HG03460 (cell line): ENCODE results near the gene SRR.

Experiments
- ATAC-seq: cut with Tn5 transposase; IDR thresholded peaks from one replicate; pipeline ENCODE4 v1.9.1; 2021; ENCODE audit not compliant: unreplicated experiment

SRR gene

DNA sequence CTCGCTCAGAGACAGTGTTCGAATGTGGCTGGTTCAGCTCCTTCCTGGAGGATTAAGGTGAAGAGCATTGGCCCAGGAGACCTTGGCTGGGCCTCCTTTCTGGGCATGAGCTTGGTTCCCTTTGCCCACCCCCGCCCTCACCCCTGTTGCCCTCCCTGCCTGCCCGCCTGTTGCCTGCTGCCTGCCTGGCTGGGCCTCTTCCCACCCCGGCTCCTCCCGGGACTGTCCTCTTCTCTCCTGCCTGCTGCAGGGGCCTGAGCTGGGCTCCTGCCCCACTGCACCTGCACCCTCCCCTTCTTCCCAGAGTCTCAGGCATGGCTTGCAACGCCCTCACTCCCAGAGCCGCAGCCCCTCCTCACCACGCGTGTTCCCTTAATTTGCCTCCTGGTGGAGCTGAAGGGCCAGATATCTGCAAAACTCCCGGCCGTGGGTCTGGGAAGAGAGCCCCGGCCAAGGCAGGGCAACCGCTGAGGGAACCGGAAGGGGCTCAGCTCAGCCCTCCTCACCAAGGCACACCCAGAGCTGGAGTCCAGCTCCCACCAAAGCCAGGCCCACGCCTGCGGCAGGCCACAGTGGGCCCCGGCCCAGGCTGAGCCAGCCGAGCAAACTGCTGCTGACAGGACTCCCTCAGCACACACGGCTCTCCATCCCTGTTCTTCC, 65.9 kb downstream of the SRR start:
- ATAC-seq, result no peak

DNA sequence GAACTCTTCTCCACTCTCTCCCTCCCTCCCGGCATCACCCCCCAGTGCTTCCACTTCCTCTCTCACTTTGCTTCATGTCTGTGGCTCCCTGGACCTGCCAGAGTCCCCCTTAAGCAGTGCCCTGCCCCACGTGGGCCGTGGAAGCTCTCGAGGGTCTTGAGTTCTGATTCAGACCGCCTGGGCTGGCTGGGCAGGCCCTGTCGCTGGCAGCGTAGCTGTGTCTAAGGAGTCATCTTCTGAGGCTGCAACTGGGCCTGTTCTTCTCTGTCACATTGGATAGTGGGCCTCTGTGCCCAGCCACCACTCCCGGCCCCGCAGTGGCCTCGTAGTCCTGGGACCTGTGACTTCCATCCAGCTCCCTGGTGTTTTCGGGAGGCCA, 66.5 kb downstream of the SRR start:
- ATAC-seq, result no peak

DNA sequence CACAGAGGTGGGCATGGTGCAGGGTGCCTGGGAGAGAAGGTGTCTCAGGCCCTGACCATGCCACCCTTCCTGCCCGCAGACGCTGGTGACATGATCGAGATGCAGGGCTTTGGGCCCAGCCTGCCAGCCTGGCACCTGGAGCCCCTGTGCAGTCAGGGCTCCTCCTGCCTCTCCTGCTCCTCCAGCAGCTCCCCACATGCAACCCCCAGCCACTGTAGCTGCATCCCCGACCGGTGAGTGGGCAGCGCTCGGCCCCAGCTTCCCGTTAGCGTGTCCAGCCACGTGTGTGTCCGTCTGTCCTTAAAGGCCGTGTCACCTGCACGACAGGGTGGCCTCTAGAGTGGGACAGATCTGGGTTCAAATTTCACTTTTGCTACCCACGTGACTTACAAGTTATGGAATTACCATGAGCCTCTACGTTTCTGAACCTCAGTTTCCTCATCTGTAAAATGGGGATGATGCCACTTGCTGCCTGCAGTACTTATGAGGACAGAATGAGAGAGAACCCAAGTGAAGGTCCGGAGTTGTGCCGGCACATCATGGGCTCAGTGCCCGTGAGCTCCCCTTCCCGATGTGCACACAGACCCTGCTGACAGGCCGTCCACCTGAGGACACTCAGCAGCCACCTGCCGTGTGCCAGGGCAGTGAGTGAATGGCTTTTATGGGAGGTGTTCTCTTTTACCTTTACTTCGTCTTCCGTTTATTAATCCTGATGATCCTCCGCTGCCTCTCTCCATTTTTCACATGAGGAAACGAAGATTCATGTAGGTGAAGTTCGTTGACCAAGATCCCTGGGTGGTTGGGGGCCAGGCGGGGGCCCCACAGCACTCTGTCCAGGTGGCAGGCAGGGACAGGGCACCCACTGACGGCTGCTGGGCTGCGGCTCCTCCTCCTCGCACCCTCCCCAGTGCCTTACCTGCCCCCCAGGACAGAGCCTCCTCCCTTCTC, 67.7 kb downstream of the SRR start:
- ATAC-seq, result no peak

- no peak for ATAC-seq
Observed at GRCh38 chr17:2372180-2372579, 68.4 kb downstream of the SRR start.

GRCh38 chr17:2372681-2373080, 68.9 kb downstream of the SRR start:
- no peak for ATAC-seq

DNA sequence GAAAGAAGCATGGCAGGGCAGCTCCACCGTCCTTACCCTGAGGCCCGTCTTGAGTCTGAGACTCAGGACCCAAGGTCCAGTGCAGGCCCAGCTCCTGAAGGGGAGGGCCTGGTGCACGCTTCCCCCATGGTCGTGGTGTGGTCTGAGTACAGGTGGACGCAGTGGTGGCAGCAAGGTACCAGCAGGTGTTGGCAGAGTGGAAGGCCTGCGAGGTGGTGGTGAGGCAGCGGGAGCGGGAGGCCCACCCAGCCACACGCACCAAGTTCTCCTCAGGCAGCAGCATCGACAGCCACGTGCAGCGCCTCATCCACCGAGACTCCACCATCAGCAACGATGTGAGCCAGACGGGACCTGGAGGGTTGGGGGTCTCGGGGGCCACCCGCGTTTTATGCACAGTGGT, 69.4 kb downstream of the SRR start:
- ATAC-seq, result no peak
